ENCODE measurements around the gene SLC12A8. TPM values are rescaled to one million over a fixed set of nuclear protein-coding genes. Genes with fewer than 3 reads are reported as not detected.

The SLC12A8 gene
- total and polyA plus RNA-seq, 10 of the 15 experiments (the other 5 are each of a cell fraction or from before 2014, with no cell fraction given): 2.5 to 71.6 (median 50.1) TPM

DNA sequence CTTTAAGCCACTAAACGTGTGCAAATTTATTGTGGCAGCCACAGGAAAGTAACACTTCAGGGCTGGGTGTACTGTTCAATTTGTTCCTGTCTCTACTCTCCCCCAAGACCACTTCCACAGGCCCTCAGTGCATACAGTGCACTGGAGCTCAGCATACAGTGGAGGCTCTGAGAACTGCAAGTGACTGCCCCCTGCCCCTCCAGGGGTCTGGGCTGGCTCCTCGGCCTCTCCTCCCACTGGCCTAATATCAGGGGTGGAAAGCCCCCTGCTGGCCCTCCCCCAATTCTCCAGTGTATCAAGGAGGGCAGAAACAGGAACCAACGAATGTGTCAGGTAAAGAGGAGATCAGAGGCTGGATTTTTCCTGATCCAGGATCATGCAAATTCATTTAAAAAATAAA lies 136.8 kb downstream of the SLC12A8 start:
- ChIA-PET SMC1A (ENCODE audit: uncharacterized antibody, unreplicated experiment) (interaction anchor here (0.9 to 1.4 kb wide), 2 partner anchors 81 to 344 kb away, joined by 3 read pairs; no protein-coding TSS in a partner anchor), RAD21 (ENCODE audit: unreplicated experiment) (no interaction called here), CTCF (no interaction called here), POLR2A (no interaction called here)
- no peak overlapping the region for H2AFZ ChIP-seq (ENCODE audit: control insufficient read depth, low read depth, low read length)
- no peaks in the 10 kb centered on the region for H3K9me3 ChIP-seq (replicated peaks; ENCODE audit: control insufficient read depth, insufficient read depth, low read length)
- H3K79me2 ChIP-seq (ENCODE audit: control insufficient read depth, insufficient read depth, low read length): no peaks in the 10 kb centered on the region
- peaks cover 19% of the 10 kb centered on the region for H3K4me1 ChIP-seq (ENCODE audit: control insufficient read depth, insufficient read depth, low read length)
- intact Hi-C loops (cut with micrococcal nuclease; ENCODE audit: unreplicated experiment): no loop called here
- WGBS (ENCODE audit: insufficient coverage, insufficient replicate concordance, low lambda C conversion rate, missing lambda C conversion rate): 77% methylated on average over 3 of the region's 3 CpGs
- in situ Hi-C loops (cut with MboI): no loop called here
- H3K4me2 ChIP-seq (ENCODE audit: control insufficient read depth, insufficient read depth): no peak overlapping the region
- FAIRE-seq (no peak), ATAC-seq (peak; percentile 52), DNase-seq (ENCODE audit: low read depth, low spot score) (no peak)
- H3K36me3 ChIP-seq (ENCODE audit: control insufficient read depth in 2 of 2, insufficient read depth in 2 of 2, low read length in 1 of 2): peaks cover 0 to 14% of the 10 kb centered on the region in 2 experiments; a peak in 1 of 4 replicates
- TF ChIP-seq, protein P1, sequence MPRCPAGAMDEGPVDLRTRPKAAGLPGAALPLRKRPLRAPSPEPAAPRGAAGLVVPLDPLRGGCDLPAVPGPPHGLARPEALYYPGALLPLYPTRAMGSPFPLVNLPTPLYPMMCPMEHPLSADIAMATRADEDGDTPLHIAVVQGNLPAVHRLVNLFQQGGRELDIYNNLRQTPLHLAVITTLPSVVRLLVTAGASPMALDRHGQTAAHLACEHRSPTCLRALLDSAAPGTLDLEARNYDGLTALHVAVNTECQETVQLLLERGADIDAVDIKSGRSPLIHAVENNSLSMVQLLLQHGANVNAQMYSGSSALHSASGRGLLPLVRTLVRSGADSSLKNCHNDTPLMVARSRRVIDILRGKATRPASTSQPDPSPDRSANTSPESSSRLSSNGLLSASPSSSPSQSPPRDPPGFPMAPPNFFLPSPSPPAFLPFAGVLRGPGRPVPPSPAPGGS (IDR thresholded peaks at IDR 0.05; ENCODE audit: borderline replicate concordance, insufficient read depth, low read depth, low read length, poor library complexity, severe bottlenecking): peak; percentile 46
- no peak for TF ChIP-seq STAT3 (IDR thresholded peaks at IDR 0.05; ENCODE audit: low read depth, low read length)
- no peak for TF ChIP-seq NFYB (IDR thresholded peaks at IDR 0.05; ENCODE audit: insufficient read depth, low read depth, low read length)
- no peaks in the 10 kb centered on the region for H3K27me3 ChIP-seq (replicated peaks in 1 of 2; ENCODE audit: control insufficient read depth in 2 of 2, insufficient read depth in 2 of 2, low read length in 1 of 2)
- BruUV-seq (replicated peaks): no TSS peak
- H4K20me1 ChIP-seq (ENCODE audit: control insufficient read depth, insufficient read depth): no peaks in the 10 kb centered on the region
- no peak overlapping the region for H3K4me3 ChIP-seq
- H3K27ac ChIP-seq (ENCODE audit: control insufficient read depth, insufficient read depth): no peak overlapping the region
- H3K9ac ChIP-seq (ENCODE audit: control insufficient read depth, insufficient read depth, low read length): no peak overlapping the region

DNA sequence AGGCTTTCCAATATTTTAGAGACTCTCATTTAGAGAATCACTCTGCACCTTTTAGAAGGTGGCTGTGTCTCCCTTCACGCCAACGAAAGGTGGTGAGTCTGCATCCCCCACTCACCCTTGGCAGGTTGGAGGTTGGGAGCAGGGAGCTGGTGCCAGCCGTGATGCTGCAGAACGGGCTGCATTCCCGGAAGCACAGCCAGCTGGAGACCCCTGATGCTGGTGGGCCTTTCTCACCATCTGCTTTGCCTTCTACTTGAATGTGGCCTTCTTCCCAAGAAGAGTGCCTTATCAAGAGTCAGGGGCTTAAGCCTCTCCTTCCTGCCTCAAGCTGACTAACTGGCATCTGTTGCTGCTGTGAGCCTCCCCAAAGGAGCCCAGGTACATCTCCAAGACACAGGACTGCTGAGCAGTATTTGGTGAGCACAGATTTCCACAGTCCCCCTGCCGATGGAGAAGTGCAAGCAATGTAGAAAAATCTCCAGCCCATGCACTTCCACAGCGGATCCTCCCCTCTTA lies 139.1 kb downstream of the SLC12A8 start:
- CTCF ChIA-PET: no interaction called here
- DNase-seq (ENCODE audit: low read depth, low spot score) (no peak), ATAC-seq (no peak), FAIRE-seq (no peak)
- H2AFZ ChIP-seq (ENCODE audit: control insufficient read depth, low read depth, low read length): no peak overlapping the region
- BruUV-seq (replicated peaks): no TSS peak
- in situ Hi-C loops (cut with MboI): no loop called here
- H3K36me3 ChIP-seq (ENCODE audit: control insufficient read depth in 2 of 2, insufficient read depth in 2 of 2, low read length in 1 of 2): peaks cover 0 to 2% of the 10 kb centered on the region in 2 experiments; a peak in 1 of 4 replicates
- POLR2A ChIA-PET: no interaction called here
- H3K4me2 ChIP-seq (ENCODE audit: control insufficient read depth, insufficient read depth): no peak overlapping the region
- H3K27me3 ChIP-seq (replicated peaks in 1 of 2; ENCODE audit: control insufficient read depth in 2 of 2, insufficient read depth in 2 of 2, low read length in 1 of 2): no peaks in the 10 kb centered on the region; a peak in 1 of 4 replicates
- H3K27ac ChIP-seq (ENCODE audit: control insufficient read depth, insufficient read depth): no peak overlapping the region
- H3K9me3 ChIP-seq (replicated peaks; ENCODE audit: control insufficient read depth, insufficient read depth, low read length): no peaks in the 10 kb centered on the region
- H3K4me1 ChIP-seq (ENCODE audit: control insufficient read depth, insufficient read depth, low read length): peaks cover 7% of the 10 kb centered on the region
- H3K4me3 ChIP-seq: no peak overlapping the region
- intact Hi-C loops (cut with micrococcal nuclease; ENCODE audit: unreplicated experiment): no loop called here
- RAD21 ChIA-PET (ENCODE audit: unreplicated experiment): no interaction called here
- H4K20me1 ChIP-seq (ENCODE audit: control insufficient read depth, insufficient read depth): no peaks in the 10 kb centered on the region
- H3K9ac ChIP-seq (ENCODE audit: control insufficient read depth, insufficient read depth, low read length): no peak overlapping the region
- 98% methylated on average over 7 of the region's 7 CpGs for WGBS (ENCODE audit: insufficient coverage, insufficient replicate concordance, low lambda C conversion rate, missing lambda C conversion rate)
- no peak for TF ChIP-seq ZNF24 (IDR thresholded peaks at IDR 0.05)
- TF ChIP-seq POLR2A (IDR thresholded peaks at IDR 0.05; ENCODE audit: low read depth, low read length): peak; percentile 32; the same call in 1 of the 2 replicates
- SMC1A ChIA-PET (ENCODE audit: uncharacterized antibody, unreplicated experiment): no interaction called here
- no peaks in the 10 kb centered on the region for H3K79me2 ChIP-seq (ENCODE audit: control insufficient read depth, insufficient read depth, low read length)
